ENCODE data around the gene RAC3. TPM values are rescaled to one million over a fixed set of nuclear protein-coding genes. Genes with fewer than 3 reads are reported as not detected.

RAC3 gene
- total RNA-seq, 3 donors from 2014 or later (not counting 1 experiment from before 2014, with no cell fraction given): 0.61 to 2.2 (median 2.1) TPM

DNA sequence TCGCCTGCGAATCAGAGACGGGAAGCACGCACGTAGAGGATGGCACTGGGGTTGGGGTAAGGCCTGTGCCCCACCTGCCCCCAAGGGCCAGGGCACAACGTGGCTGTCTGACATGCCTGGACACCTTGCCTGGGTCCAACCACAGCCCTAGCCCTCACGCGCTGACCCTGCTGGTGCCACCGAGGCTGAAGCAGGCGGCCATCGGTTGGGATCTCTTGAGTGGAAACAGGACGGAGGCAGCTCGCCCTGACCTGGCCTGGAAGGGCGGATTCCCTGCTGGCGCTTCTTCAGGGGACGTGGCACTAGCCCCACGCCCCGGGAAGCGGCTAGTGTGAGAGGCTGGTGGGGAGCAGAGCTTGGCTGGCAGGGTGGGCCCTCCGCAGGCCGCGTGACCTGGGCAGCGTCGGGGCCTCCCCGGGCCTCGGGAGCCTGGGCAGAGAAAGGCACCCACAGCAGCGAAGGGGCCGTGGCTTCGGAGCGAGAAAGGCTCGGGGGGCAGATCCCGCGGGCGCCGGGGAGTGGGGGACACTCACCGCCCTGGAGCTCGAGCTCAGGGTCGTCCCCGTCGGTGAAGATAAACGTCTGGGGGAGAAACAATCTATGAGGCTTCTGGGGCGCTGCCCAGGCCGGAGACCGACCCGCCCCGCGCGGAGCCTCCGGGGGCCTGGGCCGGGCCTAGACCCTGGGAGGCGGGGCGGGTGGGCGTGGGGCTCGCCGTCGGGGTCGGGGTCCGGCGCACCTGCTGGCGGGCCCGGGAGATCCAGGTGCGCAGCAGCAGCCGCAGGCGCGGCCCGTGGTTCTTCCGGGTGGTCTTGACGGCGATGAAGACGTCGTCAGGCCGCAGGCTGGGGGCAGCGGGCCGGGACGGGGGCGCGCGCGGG lies 19.5 kb downstream of the RAC3 start:
- no peak for DNase-seq

DNA sequence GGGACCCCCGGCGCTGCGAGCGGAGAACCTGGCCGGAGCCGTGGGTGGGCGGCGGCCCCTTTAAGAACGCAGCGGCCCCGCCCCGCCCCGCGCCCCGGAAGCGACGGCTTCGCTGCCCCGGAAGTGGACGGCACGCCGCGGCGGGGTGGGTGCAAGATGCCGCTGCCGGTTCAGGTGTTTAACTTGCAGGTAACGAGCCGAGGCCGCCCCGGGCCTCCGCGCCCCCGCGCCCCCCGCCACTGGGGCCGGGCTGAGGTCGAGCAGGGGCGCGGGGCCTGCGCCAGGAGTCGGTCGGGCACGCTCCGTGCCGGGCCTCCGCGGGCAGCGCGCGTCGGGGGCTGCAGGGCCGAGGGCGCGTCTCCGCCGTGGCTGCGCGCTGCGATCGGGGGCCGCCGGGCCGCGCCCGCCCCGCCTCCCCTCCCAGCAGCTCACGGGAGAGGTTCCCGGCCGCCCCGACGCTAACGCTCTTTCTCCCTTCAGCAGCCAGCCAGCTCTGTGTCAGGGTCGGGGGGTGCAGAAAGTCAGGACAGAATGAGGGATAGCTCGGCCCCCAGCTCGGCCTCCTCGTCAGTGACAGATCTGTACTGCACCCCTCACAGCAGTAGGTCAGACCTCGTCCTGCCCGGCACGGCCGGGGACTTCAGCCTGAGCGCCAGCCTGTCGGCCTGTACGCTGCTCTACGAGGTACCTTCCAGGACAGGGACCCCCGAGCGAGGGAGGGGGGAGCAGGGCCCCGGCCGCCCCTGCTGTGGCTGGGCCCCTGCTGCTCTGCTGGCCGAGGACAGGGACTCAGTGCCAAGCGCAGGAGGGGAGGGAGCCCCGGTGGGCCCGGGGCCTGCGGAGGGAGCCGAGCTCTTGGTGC lies 20.5 kb downstream of the RAC3 start, which contains the start of the genes GPS1 and RFNG:
GPS1 (plus strand) TSS at position 123 of the 862 bp plus-strand sequence; CDS start at position 157, 34 bp downstream.
RFNG (minus strand) TSS at position 36 of the 862 bp plus-strand sequence. CDS start 45 bp downstream, outside the sequence.
- Histone ChIP-seq H3K27ac (ENCODE audit: low read length) (no peak within 1 kb of the TSS), H3K36me3 (ENCODE audit: control insufficient read depth, insufficient read depth, low read length) (peaks cover 29% of the 10 kb centered on the region), H3K27me3 (ENCODE audit: control insufficient read depth, insufficient read depth, low read length) (no peaks in the 10 kb centered on the region), H3K4me1 (ENCODE audit: control insufficient read depth, insufficient read depth, low read length) (peaks cover 30% of the 10 kb centered on the region), H3K4me3 (ENCODE audit: low read length) (peak within 1 kb of the TSS; percentile 77), H3K9me3 (ENCODE audit: control insufficient read depth, insufficient read depth, low read length) (no peaks in the 10 kb centered on the region)
- H3K9me3 Mint-ChIP-seq: no peaks in the 10 kb centered on the region
- intact Hi-C loops (cut with micrococcal nuclease): loop anchor here (1.0 kb wide), 1 partner anchor 15 kb away; the partner anchor contains the start of gene DCXR
- peak within 1 kb of the TSS; percentile 87 for H3K4me3 Mint-ChIP-seq
- H3K4me1 Mint-ChIP-seq: peaks cover 0 to 16% of the 10 kb centered on the region in 2 donors
- no peaks in the 10 kb centered on the region for H3K36me3 Mint-ChIP-seq
- no peaks in the 10 kb centered on the region for H3K27me3 Mint-ChIP-seq (ENCODE audit: low read depth in 2 of 2)
- under 1% methylated on average over 94 of the region's 94 CpGs for WGBS (ENCODE audit: insufficient coverage)
- peak within 1 kb of the TSS in 1 of 2 donors; percentile 71 for H3K27ac Mint-ChIP-seq
- ATAC-seq: peak; percentile 86 to 97 (median 95)
- no peak for TF ChIP-seq CTCF (IDR thresholded peaks at IDR 0.05)
- peak; percentile 73 to 86 for DNase-seq

More for the DNA sequence above, 19.5 kb downstream of the RAC3 start:
- Mint-ChIP-seq H3K27ac (peak overlapping the region in 1 of 2 donors; percentile 71), H3K27me3 (ENCODE audit: low read depth in 2 of 2) (no peaks in the 10 kb centered on the region), H3K4me3 (peak overlapping the region; percentile 87), H3K4me1 (peaks cover 0 to 16% of the 10 kb centered on the region in 2 donors), H3K9me3 (no peaks in the 10 kb centered on the region), H3K36me3 (no peaks in the 10 kb centered on the region)
- no peak overlapping the region for H3K27ac ChIP-seq (ENCODE audit: low read length)
- WGBS (ENCODE audit: insufficient coverage): 21% methylated on average over 79 of the region's 79 CpGs
- peaks cover 30% of the 10 kb centered on the region for H3K4me1 ChIP-seq (ENCODE audit: control insufficient read depth, insufficient read depth, low read length)
- peak in 2 of 3 donors; percentile 9 to 10 for ATAC-seq
- peak overlapping the region; percentile 28 for H3K4me3 ChIP-seq (ENCODE audit: low read length)
- TF ChIP-seq CTCF (IDR thresholded peaks at IDR 0.05): no peak
- no peaks in the 10 kb centered on the region for H3K9me3 ChIP-seq (ENCODE audit: control insufficient read depth, insufficient read depth, low read length)
- intact Hi-C loops (cut with micrococcal nuclease): loop anchor here (1.0 kb wide), 1 partner anchor 14 kb away; the partner anchor contains the start of gene DCXR
- H3K27me3 ChIP-seq (ENCODE audit: control insufficient read depth, insufficient read depth, low read length): no peaks in the 10 kb centered on the region
- H3K36me3 ChIP-seq (ENCODE audit: control insufficient read depth, insufficient read depth, low read length): peaks cover 21% of the 10 kb centered on the region

GRCh38 chr17:82052638-82053059 lies 21.2 kb downstream of the RAC3 start:
- H3K4me3 ChIP-seq (ENCODE audit: low read length): peak overlapping the region; percentile 77
- WGBS (ENCODE audit: insufficient coverage): 45% methylated on average over 19 of the region's 19 CpGs
- H3K27ac ChIP-seq (ENCODE audit: low read length): no peak overlapping the region
- no peaks in the 10 kb centered on the region for H3K27me3 Mint-ChIP-seq (ENCODE audit: low read depth in 2 of 2)
- H3K4me3 Mint-ChIP-seq: peak overlapping the region; percentile 65
- H3K9me3 ChIP-seq (ENCODE audit: control insufficient read depth, insufficient read depth, low read length): no peaks in the 10 kb centered on the region
- peak overlapping the region in 1 of 2 donors; percentile 31 for H3K27ac Mint-ChIP-seq
- intact Hi-C loops (cut with micrococcal nuclease): no loop called here
- no peak for DNase-seq
- peaks cover 0 to 16% of the 10 kb centered on the region in 2 donors for H3K4me1 Mint-ChIP-seq
- no peak for TF ChIP-seq CTCF (IDR thresholded peaks at IDR 0.05)
- no peaks in the 10 kb centered on the region for H3K36me3 Mint-ChIP-seq
- H3K9me3 Mint-ChIP-seq: no peaks in the 10 kb centered on the region
- ATAC-seq: no peak
- H3K36me3 ChIP-seq (ENCODE audit: control insufficient read depth, insufficient read depth, low read length): peaks cover 34% of the 10 kb centered on the region
- no peaks in the 10 kb centered on the region for H3K27me3 ChIP-seq (ENCODE audit: control insufficient read depth, insufficient read depth, low read length)
- H3K4me1 ChIP-seq (ENCODE audit: control insufficient read depth, insufficient read depth, low read length): peaks cover 30% of the 10 kb centered on the region
